Vagina (tissue), 2 donors: ENCODE results near the gene BSG. TPM values are rescaled to one million over a fixed set of nuclear protein-coding genes. Genes with fewer than 3 reads are reported as not detected.
A peak's percentile ranks its signal among the peaks of the same experiment; 100 is the strongest.

Experiments
- DNase-seq, 2 donors: peaks; one replicate each; pipeline ENCODE4 v3.0.0-alpha.2; 2017; ENCODE audit errors: extremely low spot score in 2 of 2
- H3K27ac ChIP-seq: fragments of 200-600 bp; sonication (generic); one replicate; pipeline ENCODE4 v1.5.1; 2019
- H3K27me3 ChIP-seq: fragments of 200-600 bp; sonication (generic); one replicate; pipeline ENCODE4 v1.5.1; 2019
- H3K36me3 ChIP-seq, 2 donors: fragments of 200-600 bp; sonication (generic); one replicate each; pipeline ENCODE4 v1.5.1; 2017 to 2019
- H3K4me1 ChIP-seq: fragments of 200-600 bp; sonication (generic); one replicate; pipeline ENCODE4 v1.5.1; 2019
- H3K4me3 ChIP-seq, 2 donors: fragments of 200-600 bp; sonication (generic); 1 replicate in 1 of 2; 2 replicates in 1 of 2; pipeline ENCODE4 v1.5.1; 2016 to 2019
- H3K9me3 ChIP-seq: fragments of 200-600 bp; sonication (generic); one replicate; pipeline ENCODE4 v1.5.1; 2019
- CTCF ChIP-seq, 3 experiments: fragments of 450-650 bp in 2 of 3; fragments of 200-600 bp in 1 of 3; sonication (generic) in 1 of 3; IDR thresholded peaks; one replicate each; pipeline ENCODE4 v1.5.1; 2017 to 2019; ENCODE audit warnings: antibody characterized with exemption in 3 of 3, mild to moderate bottlenecking in 2 of 3, moderate library complexity in 2 of 3
- POLR2A ChIP-seq, 2 donors: fragments of 450-650 bp; IDR thresholded peaks; one replicate each; pipeline ENCODE4 v1.6.1; 2017; ENCODE audit warnings: antibody characterized with exemption in 2 of 2, mild to moderate bottlenecking in 2 of 2, moderate library complexity in 2 of 2
- POLR2AphosphoS5 ChIP-seq, 2 donors: sonication (generic); formaldehyde crosslinking; IDR thresholded peaks; one replicate each; pipeline ENCODE4 v1.9.0; 2017; ENCODE audit warnings: antibody characterized with exemption in 2 of 2, mild to moderate bottlenecking in 2 of 2, low read depth in 1 of 2; ENCODE audit not compliant: insufficient read depth in 1 of 2
- intact Hi-C: fragments of 100-400 bp; cut with DNase I; formaldehyde crosslinking; loops from one replicate; pipeline ENCODE4 v1.15.1; 2023
- total RNA-seq: library from RNA; depleted of rRNA; stranded (reverse); fragments of >200 nt; gene quantifications from one replicate; pipeline ENCODE4 v1.2.3, GENCODE V29; 2016

The BSG gene
- total RNA-seq, 1 donor from 2014 or later: 231 TPM

- Histone ChIP-seq H3K36me3 (no peaks in the 10 kb centered on the region), H3K4me1 (peaks cover 19% of the 10 kb centered on the region), H3K4me3 (no peak overlapping the region), H3K9me3 (no peaks in the 10 kb centered on the region), H3K27ac (no peak overlapping the region), H3K27me3 (no peaks in the 10 kb centered on the region)
- intact Hi-C loops: no loop called here
- no peak for DNase-seq
- TF ChIP-seq POLR2A (IDR thresholded peaks at IDR 0.05) (no peak), POLR2AphosphoS5 (IDR thresholded peaks at IDR 0.05; ENCODE audit: insufficient read depth in 1 of 2, low read depth in 1 of 2) (no peak), CTCF (IDR thresholded peaks at IDR 0.05) (no peak)
Observed at GRCh38 chr19:558770-559439, 13.5 kb upstream of the BSG start.

GRCh38 chr19:560121-560520, 12.3 kb upstream of the BSG start:
- intact Hi-C loops: no loop called here
- Histone ChIP-seq H3K27ac (no peak overlapping the region), H3K4me3 (no peak overlapping the region), H3K36me3 (no peaks in the 10 kb centered on the region), H3K27me3 (no peaks in the 10 kb centered on the region), H3K4me1 (peaks cover 19% of the 10 kb centered on the region), H3K9me3 (no peaks in the 10 kb centered on the region)
- TF ChIP-seq POLR2A (IDR thresholded peaks at IDR 0.05): no peak
- TF ChIP-seq POLR2AphosphoS5 (IDR thresholded peaks at IDR 0.05; ENCODE audit: insufficient read depth in 1 of 2, low read depth in 1 of 2): no peak
- no peak for TF ChIP-seq CTCF (IDR thresholded peaks at IDR 0.05)
- DNase-seq: no peak

- peak in 1 of 2 donors; percentile 93 for DNase-seq
- Histone ChIP-seq H3K27ac (peak overlapping the region; percentile 35), H3K4me1 (peaks cover 16% of the 10 kb centered on the region), H3K4me3 (peak overlapping the region in 1 of 2 donors; percentile 17), H3K9me3 (no peaks in the 10 kb centered on the region), H3K36me3 (no peaks in the 10 kb centered on the region), H3K27me3 (no peaks in the 10 kb centered on the region)
- intact Hi-C loops: no loop called here
- TF ChIP-seq CTCF (IDR thresholded peaks at IDR 0.05) (no peak), POLR2AphosphoS5 (IDR thresholded peaks at IDR 0.05; ENCODE audit: insufficient read depth in 1 of 2, low read depth in 1 of 2) (peak; percentile 64 to 89), POLR2A (IDR thresholded peaks at IDR 0.05) (no peak)
Observed at GRCh38 chr19:566403-566802, 6.0 kb upstream of the BSG start.

GRCh38 chr19:566844-567243, 5.6 kb upstream of the BSG start:
- Histone ChIP-seq H3K27ac (peak overlapping the region; percentile 35), H3K36me3 (no peaks in the 10 kb centered on the region), H3K9me3 (no peaks in the 10 kb centered on the region), H3K27me3 (no peaks in the 10 kb centered on the region), H3K4me1 (peaks cover 21% of the 10 kb centered on the region), H3K4me3 (peak overlapping the region in 1 of 2 donors; percentile 17)
- intact Hi-C loops: no loop called here
- TF ChIP-seq POLR2A (IDR thresholded peaks at IDR 0.05) (no peak), CTCF (IDR thresholded peaks at IDR 0.05) (no peak), POLR2AphosphoS5 (IDR thresholded peaks at IDR 0.05; ENCODE audit: insufficient read depth in 1 of 2, low read depth in 1 of 2) (no peak)
- DNase-seq: no peak

- no peak overlapping the region for H3K4me3 ChIP-seq
- peak overlapping the region; percentile 35 for H3K27ac ChIP-seq
- no peaks in the 10 kb centered on the region for H3K9me3 ChIP-seq
- DNase-seq: no peak
- H3K4me1 ChIP-seq: peaks cover 21% of the 10 kb centered on the region
- no peaks in the 10 kb centered on the region for H3K36me3 ChIP-seq
- TF ChIP-seq POLR2AphosphoS5 (IDR thresholded peaks at IDR 0.05; ENCODE audit: insufficient read depth in 1 of 2, low read depth in 1 of 2) (no peak), POLR2A (IDR thresholded peaks at IDR 0.05) (no peak), CTCF (IDR thresholded peaks at IDR 0.05) (no peak)
- H3K27me3 ChIP-seq: no peaks in the 10 kb centered on the region
- intact Hi-C loops: no loop called here
Observed at GRCh38 chr19:567296-567900, 5.0 kb upstream of the BSG start.
